B cell (primary cell): Measurements from ENCODE around the gene LPAR5.

Experiments used
- EZH2 ChIP-seq: IDR thresholded peaks from 2 replicates; pipeline ENCODE4 v1.6.1; 2012; ENCODE audit warnings: borderline replicate concordance, low read depth, mild to moderate bottlenecking, moderate library complexity, low read length; ENCODE audit not compliant: insufficient read depth, poor library complexity, severe bottlenecking
- TF ChIP-seq, protein P1 (sequence below): fragments of 200-600 bp; IDR thresholded peaks from one replicate; pipeline ENCODE4 v1.8.0; 2022; ENCODE audit warnings: antibody characterized with exemption, mild to moderate bottlenecking

DNA sequence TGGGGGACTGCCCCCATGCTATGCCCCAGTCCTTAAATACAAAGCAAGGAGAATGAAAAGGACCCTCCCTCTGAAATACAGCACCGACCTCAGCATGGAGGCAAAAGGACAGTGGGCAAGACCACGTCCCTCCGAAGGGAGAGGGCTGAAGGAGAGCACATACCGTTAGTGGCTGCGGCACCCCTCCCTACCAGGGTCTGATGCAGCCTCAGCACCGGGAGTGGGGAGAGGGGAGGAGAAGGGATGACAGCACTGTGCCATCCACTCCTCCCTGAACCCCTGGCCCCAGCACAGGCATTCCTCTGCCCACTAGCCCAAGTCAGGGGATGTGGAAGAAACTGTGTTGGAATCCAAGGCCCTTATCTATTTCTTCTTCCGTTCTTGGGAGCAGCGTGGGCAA, 15.1 kb upstream of the LPAR5 start:
- TF ChIP-seq, protein P1, sequence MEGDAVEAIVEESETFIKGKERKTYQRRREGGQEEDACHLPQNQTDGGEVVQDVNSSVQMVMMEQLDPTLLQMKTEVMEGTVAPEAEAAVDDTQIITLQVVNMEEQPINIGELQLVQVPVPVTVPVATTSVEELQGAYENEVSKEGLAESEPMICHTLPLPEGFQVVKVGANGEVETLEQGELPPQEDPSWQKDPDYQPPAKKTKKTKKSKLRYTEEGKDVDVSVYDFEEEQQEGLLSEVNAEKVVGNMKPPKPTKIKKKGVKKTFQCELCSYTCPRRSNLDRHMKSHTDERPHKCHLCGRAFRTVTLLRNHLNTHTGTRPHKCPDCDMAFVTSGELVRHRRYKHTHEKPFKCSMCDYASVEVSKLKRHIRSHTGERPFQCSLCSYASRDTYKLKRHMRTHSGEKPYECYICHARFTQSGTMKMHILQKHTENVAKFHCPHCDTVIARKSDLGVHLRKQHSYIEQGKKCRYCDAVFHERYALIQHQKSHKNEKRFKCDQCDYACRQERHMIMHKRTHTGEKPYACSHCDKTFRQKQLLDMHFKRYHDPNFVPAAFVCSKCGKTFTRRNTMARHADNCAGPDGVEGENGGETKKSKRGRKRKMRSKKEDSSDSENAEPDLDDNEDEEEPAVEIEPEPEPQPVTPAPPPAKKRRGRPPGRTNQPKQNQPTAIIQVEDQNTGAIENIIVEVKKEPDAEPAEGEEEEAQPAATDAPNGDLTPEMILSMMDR: no peak
- TF ChIP-seq EZH2: no peak
